Activated CD8-positive, alpha-beta memory T cell treated with anti-CD3 and anti-CD28 coated beads, Interleukin-2, amount 50 U/mL, for 24 hours (primary cell): ENCODE data around the gene TFDP3.

ENCODE experiments used
- DNase-seq: peaks from one replicate; pipeline ENCODE4 v3.0.0-alpha.2; 2020; ENCODE audit errors: extremely low read depth

The TFDP3 gene

GRCh38 chrX:133218329-133218728, at the start of gene TFDP3:
Gene TFDP3 (minus strand): TSS chrX:133218354. CDS start chrX:133218259, 95 bp downstream.
- no peak for DNase-seq

- DNase-seq, result no peak
Measured at GRCh38 chrX:133267621-133268020, 49.5 kb upstream of the TFDP3 start.

GRCh38 chrX:133265331-133265730, 47.2 kb upstream of the TFDP3 start:
- no peak for DNase-seq

- no peak for DNase-seq
Measured at GRCh38 chrX:133258481-133258880, 40.3 kb upstream of the TFDP3 start.

GRCh38 chrX:133254666-133255065, 36.5 kb upstream of the TFDP3 start:
- DNase-seq, result no peak

- no peak for DNase-seq
Measured at GRCh38 chrX:133251204-133251603, 33.0 kb upstream of the TFDP3 start.

- no peak for DNase-seq
Measured at GRCh38 chrX:133250184-133251100, 32.3 kb upstream of the TFDP3 start.

- DNase-seq, result no peak
Measured at GRCh38 chrX:133249266-133250058, 31.3 kb upstream of the TFDP3 start.

GRCh38 chrX:133248177-133248576, 30.0 kb upstream of the TFDP3 start:
- no peak for DNase-seq

GRCh38 chrX:133246921-133247320, 28.8 kb upstream of the TFDP3 start:
- DNase-seq, result no peak

- no peak for DNase-seq
Measured at GRCh38 chrX:133235830-133236229, 17.7 kb upstream of the TFDP3 start.

- DNase-seq, result no peak
Measured at GRCh38 chrX:133232331-133232730, 14.2 kb upstream of the TFDP3 start.

GRCh38 chrX:133229361-133229760, 11.2 kb upstream of the TFDP3 start:
- no peak for DNase-seq

GRCh38 chrX:133215747-133216146, 2.4 kb downstream of the TFDP3 start:
- no peak for DNase-seq

- DNase-seq, result no peak
Measured at GRCh38 chrX:133215017-133215416, 3.1 kb downstream of the TFDP3 start.

- DNase-seq, result no peak
Measured at GRCh38 chrX:133214301-133214700, 3.9 kb downstream of the TFDP3 start.

GRCh38 chrX:133213117-133213516, 5.0 kb downstream of the TFDP3 start:
- no peak for DNase-seq

- DNase-seq, result no peak
Measured at GRCh38 chrX:133207751-133208150, 10.4 kb downstream of the TFDP3 start.

GRCh38 chrX:133191739-133192039, 26.5 kb downstream of the TFDP3 start:
- DNase-seq, result no peak

- no peak for DNase-seq
Measured at GRCh38 chrX:133190877-133191738, 27.0 kb downstream of the TFDP3 start.

- no peak for DNase-seq
Measured at GRCh38 chrX:133189195-133189594, 29.0 kb downstream of the TFDP3 start.

- no peak for DNase-seq
Measured at GRCh38 chrX:133188631-133189030, 29.5 kb downstream of the TFDP3 start.
